Nephron (organoid): ENCODE measurements around the gene BSDC1.
A peak's percentile ranks its signal among the peaks of the same experiment; 100 is the strongest.
"Not testable (repeated sequence)": the region's sequence is repeated elsewhere in the genome, so short reads cannot be mapped to it uniquely, and the experiment has no call there.

ENCODE experiments used
- H3K27ac Mint-ChIP-seq, 3 experiments: 2 replicates each; pipeline ENCODE4 v1.8.0; 2020; ENCODE audit warnings: mixed read lengths in 3 of 3, mild to moderate bottlenecking in 2 of 3, moderate library complexity in 1 of 3
- H3K27me3 Mint-ChIP-seq: 2 replicates; pipeline ENCODE4 v1.8.0; 2021; ENCODE audit warnings: low read depth, mild to moderate bottlenecking, moderate library complexity, mixed read lengths
- H3K36me3 Mint-ChIP-seq: 2 replicates; pipeline ENCODE4 v1.8.0; 2020; ENCODE audit warnings: low read depth, mixed read lengths
- H3K4me1 Mint-ChIP-seq: 2 replicates; pipeline ENCODE4 v1.8.0; 2020; ENCODE audit warnings: mixed read lengths
- H3K4me3 Mint-ChIP-seq, 3 experiments: 2 replicates each; pipeline ENCODE4 v1.8.0; 2020; ENCODE audit warnings: mild to moderate bottlenecking in 3 of 3, mixed read lengths in 3 of 3, moderate library complexity in 2 of 3
- H3K9me3 Mint-ChIP-seq: 2 replicates; pipeline ENCODE4 v1.8.0; 2020; ENCODE audit warnings: mixed read lengths
- CTCF ChIP-seq, 3 experiments: fragments of 200-600 bp; sonication (generic); IDR thresholded peaks; one replicate each; pipeline ENCODE4 v1.5.0; 2021; ENCODE audit warnings: antibody characterized with exemption in 3 of 3; ENCODE audit not compliant: unreplicated experiment in 3 of 3

Gene BSDC1

DNA sequence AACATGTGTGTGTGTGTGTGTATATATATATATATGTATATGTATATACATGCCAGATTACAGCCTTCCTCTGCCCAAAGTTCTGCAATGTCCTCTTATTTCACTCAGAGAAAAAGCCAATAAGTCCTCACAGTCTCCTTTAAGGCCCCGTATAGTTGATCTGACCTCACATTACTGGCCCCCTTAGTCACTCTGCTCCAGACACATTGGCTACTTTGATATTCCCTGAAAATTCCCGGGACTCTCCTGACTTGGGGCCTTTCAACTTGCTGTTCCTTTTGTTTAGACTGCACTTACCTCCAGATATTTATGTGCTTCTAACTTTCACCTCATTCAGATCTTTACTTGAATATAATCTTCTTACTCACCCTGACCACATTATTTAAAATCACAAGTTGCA is 4.2 kb upstream of the BSDC1 start:
- Mint-ChIP-seq H3K27ac (no peak overlapping the region), H3K4me3 (peak overlapping the region in 2 of 3 experiments; percentile 19 to 58), H3K27me3 (no peaks in the 10 kb centered on the region), H3K9me3 (no peaks in the 10 kb centered on the region), H3K36me3 (peaks cover 8% of the 10 kb centered on the region), H3K4me1 (peaks cover 20% of the 10 kb centered on the region)
- TF ChIP-seq CTCF (IDR thresholded peaks at IDR 0.05; ENCODE audit: unreplicated experiment in 3 of 3), result no peak

DNA sequence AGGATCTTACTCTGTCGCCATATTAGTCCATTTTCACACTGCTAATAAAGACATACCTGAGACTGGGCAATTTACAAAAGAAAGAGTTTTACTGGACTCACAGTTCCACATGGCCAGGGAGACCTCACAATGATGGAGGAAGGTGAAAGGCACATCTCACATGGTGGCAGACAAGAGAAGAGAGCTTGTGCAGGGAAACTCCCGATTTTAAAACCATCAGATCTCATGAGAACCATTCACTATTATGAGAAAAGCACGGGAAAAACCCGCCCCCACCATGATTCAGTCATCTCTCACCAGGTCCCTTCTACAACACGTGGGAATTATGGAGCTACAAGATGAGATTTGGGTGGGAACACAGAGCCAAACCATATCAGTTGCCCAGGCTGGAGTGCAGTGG is 2.3 kb upstream of the BSDC1 start:
- not testable (repeated sequence) for H3K9me3 Mint-ChIP-seq, H3K27ac Mint-ChIP-seq, H3K27me3 Mint-ChIP-seq
- Mint-ChIP-seq H3K4me1 (peaks cover 24% of the 10 kb centered on the region), H3K36me3 (peaks cover 13% of the 10 kb centered on the region), H3K4me3 (peak overlapping the region; percentile 29 to 49 (median 36))

GRCh38 chr1:32394890-32395432 is 720 bp upstream of the BSDC1 start:
- Mint-ChIP-seq H3K4me1 (peaks cover 20% of the 10 kb centered on the region), H3K27ac (peak overlapping the region; percentile 91 to 97 (median 96)), H3K27me3 (no peaks in the 10 kb centered on the region), H3K4me3 (peak overlapping the region in 2 of 3 experiments; percentile 97 to 99), H3K9me3 (no peaks in the 10 kb centered on the region), H3K36me3 (peaks cover 13% of the 10 kb centered on the region)
- TF ChIP-seq CTCF (IDR thresholded peaks at IDR 0.05; ENCODE audit: unreplicated experiment in 3 of 3), result no peak

- Mint-ChIP-seq H3K36me3 (peaks cover 13% of the 10 kb centered on the region), H3K27me3 (no peaks in the 10 kb centered on the region), H3K27ac (peak overlapping the region; percentile 91 to 97 (median 96)), H3K4me3 (peak overlapping the region in 2 of 3 experiments; percentile 97 to 99), H3K4me1 (peaks cover 20% of the 10 kb centered on the region), H3K9me3 (no peaks in the 10 kb centered on the region)
- TF ChIP-seq CTCF (IDR thresholded peaks at IDR 0.05; ENCODE audit: unreplicated experiment in 3 of 3), result no peak
Observed at GRCh38 chr1:32393832-32394140, 455 bp downstream of the BSDC1 start.

DNA sequence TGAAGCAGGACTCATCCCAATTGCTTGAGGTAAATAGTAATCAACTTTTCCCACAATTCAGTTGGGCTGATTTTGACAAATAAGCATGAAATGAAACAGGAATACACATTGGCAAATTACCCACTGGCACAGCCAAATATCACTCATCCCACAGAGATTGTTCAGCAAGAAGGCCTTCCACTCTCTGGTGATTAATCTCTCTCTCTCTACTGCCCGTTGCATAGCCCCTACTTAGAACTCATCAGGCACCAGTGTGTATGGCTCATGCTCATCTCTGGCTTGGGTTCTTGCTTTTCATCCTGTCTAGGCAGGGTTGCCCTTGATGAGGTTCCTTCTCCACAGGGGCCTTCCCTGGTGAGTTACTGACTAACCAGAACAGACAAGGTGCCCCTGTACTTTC is 1.1 kb downstream of the BSDC1 start:
- Mint-ChIP-seq H3K4me1 (peaks cover 20% of the 10 kb centered on the region), H3K27ac (peak overlapping the region in 2 of 3 experiments; percentile 96 to 97), H3K36me3 (peaks cover 13% of the 10 kb centered on the region), H3K9me3 (no peaks in the 10 kb centered on the region), H3K27me3 (no peaks in the 10 kb centered on the region), H3K4me3 (peak overlapping the region in 2 of 3 experiments; percentile 97 to 99)
- no peak for TF ChIP-seq CTCF (IDR thresholded peaks at IDR 0.05; ENCODE audit: unreplicated experiment in 3 of 3)

GRCh38 chr1:32392325-32392724 is 1.9 kb downstream of the BSDC1 start:
- no peak overlapping the region for H3K27ac Mint-ChIP-seq
- H3K4me1 Mint-ChIP-seq, result peaks cover 18% of the 10 kb centered on the region
- peak overlapping the region in 2 of 3 experiments; percentile 97 to 99 for H3K4me3 Mint-ChIP-seq
- H3K9me3 Mint-ChIP-seq, result no peaks in the 10 kb centered on the region
- no peaks in the 10 kb centered on the region for H3K27me3 Mint-ChIP-seq
- no peak for TF ChIP-seq CTCF (IDR thresholded peaks at IDR 0.05; ENCODE audit: unreplicated experiment in 3 of 3)
- peaks cover 11% of the 10 kb centered on the region for H3K36me3 Mint-ChIP-seq
